Cardiac muscle cell (in vitro differentiated cells and primary cell): ENCODE results near the gene WDR53. TPM values are rescaled to one million over a fixed set of nuclear protein-coding genes. Genes with fewer than 3 reads are reported as not detected.

Source experiments
- DNase-seq, 2 donors: peaks; one replicate each; pipeline versions ENCODE4 v3.0.0 to v3.0.0-alpha.2; 2010 to 2017; ENCODE audit warnings: low read depth in 1 of 2, low spot score in 1 of 2
- H3K27ac ChIP-seq: fragments of 200-600 bp; sonication (generic); 2 replicates; pipeline ENCODE4 v1.5.1; 2016
- H3K27me3 ChIP-seq: fragments of 200-600 bp; sonication (generic); 2 replicates; pipeline ENCODE4 v1.6.0; 2016; ENCODE audit warnings: control low read depth
- H3K36me3 ChIP-seq: fragments of 200-600 bp; sonication (generic); 2 replicates; pipeline ENCODE4 v1.5.1; 2016; ENCODE audit warnings: control low read depth
- H3K4me1 ChIP-seq: fragments of 200-600 bp; sonication (generic); 2 replicates; pipeline ENCODE4 v1.8.1; 2017; ENCODE audit warnings: low read depth, mild to moderate bottlenecking, mixed run types
- H3K4me3 ChIP-seq: fragments of 200-600 bp; sonication (generic); 2 replicates; pipeline ENCODE4 v1.5.1; 2016; ENCODE audit warnings: mild to moderate bottlenecking
- H3K9me3 ChIP-seq: fragments of 200-600 bp; sonication (generic); 2 replicates; pipeline ENCODE4 v1.5.1; 2017; ENCODE audit warnings: low read depth, mild to moderate bottlenecking, control low read depth
- CTCF ChIP-seq: IDR thresholded peaks from 2 replicates; pipeline ENCODE4 v1.5.1; 2012; ENCODE audit warnings: low read depth, mild to moderate bottlenecking, low read length
- polyA plus RNA-seq: library from polyadenylated mRNA; unstranded; fragments of >200 nt; fragmentation: Nextera tagmentation; extraction: Ambion mirVana; gene quantifications from 2 replicates; pipeline ENCODE4 v1.2.1, GENCODE V29; 2016
- total RNA-seq: library from RNA; depleted of rRNA; stranded (reverse); fragments of >200 nt; gene quantifications from 2 replicates; pipeline ENCODE4 v1.2.3, GENCODE V29; 2016

WDR53 gene
- total and polyA plus RNA-seq, 2 experiments from 2014 or later = 8.9 to 9.5 TPM

- peak in 1 of 2 donors; percentile 31 for DNase-seq
- Histone ChIP-seq H3K27me3 (no peaks in the 10 kb centered on the region), H3K4me3 (peak overlapping the region; percentile 84), H3K36me3 (no peaks in the 10 kb centered on the region), H3K4me1 (peaks cover 12% of the 10 kb centered on the region), H3K27ac (peak overlapping the region; percentile 42), H3K9me3 (no peaks in the 10 kb centered on the region)
- TF ChIP-seq CTCF = no peak
Observed at GRCh38 chr3:196569003-196569516, 706 bp upstream of the WDR53 start.

- Histone ChIP-seq H3K4me3 (no peak overlapping the region), H3K27ac (no peak overlapping the region), H3K36me3 (no peaks in the 10 kb centered on the region), H3K27me3 (no peaks in the 10 kb centered on the region), H3K4me1 (peaks cover 5% of the 10 kb centered on the region), H3K9me3 (no peaks in the 10 kb centered on the region)
- no peak for TF ChIP-seq CTCF
- DNase-seq = peak in 1 of 2 donors; percentile 35
Observed at GRCh38 chr3:196563721-196564225, 4.6 kb downstream of the WDR53 start.

GRCh38 chr3:196559826-196560225 is 8.5 kb downstream of the WDR53 start:
- no peaks in the 10 kb centered on the region for H3K36me3 ChIP-seq
- no peak for DNase-seq
- H3K27ac ChIP-seq = no peak overlapping the region
- TF ChIP-seq CTCF = no peak
- no peaks in the 10 kb centered on the region for H3K9me3 ChIP-seq
- H3K4me1 ChIP-seq = no peaks in the 10 kb centered on the region
- H3K27me3 ChIP-seq = no peaks in the 10 kb centered on the region
- H3K4me3 ChIP-seq = no peak overlapping the region

- no peaks in the 10 kb centered on the region for H3K36me3 ChIP-seq
- no peaks in the 10 kb centered on the region for H3K27me3 ChIP-seq
- TF ChIP-seq CTCF = no peak
- H3K9me3 ChIP-seq = no peaks in the 10 kb centered on the region
- no peak overlapping the region for H3K27ac ChIP-seq
- H3K4me3 ChIP-seq = no peak overlapping the region
- DNase-seq = no peak
- no peaks in the 10 kb centered on the region for H3K4me1 ChIP-seq
Observed at GRCh38 chr3:196558476-196558875, 9.9 kb downstream of the WDR53 start.

GRCh38 chr3:196557236-196557635 is 11.1 kb downstream of the WDR53 start:
- no peak for DNase-seq
- Histone ChIP-seq H3K27ac (no peak overlapping the region), H3K9me3 (no peaks in the 10 kb centered on the region), H3K4me1 (no peaks in the 10 kb centered on the region), H3K4me3 (no peak overlapping the region), H3K27me3 (no peaks in the 10 kb centered on the region), H3K36me3 (no peaks in the 10 kb centered on the region)
- no peak for TF ChIP-seq CTCF

GRCh38 chr3:196555295-196555694 is 13.1 kb downstream of the WDR53 start:
- H3K27me3 ChIP-seq = no peaks in the 10 kb centered on the region
- H3K4me3 ChIP-seq = no peak overlapping the region
- H3K4me1 ChIP-seq = no peaks in the 10 kb centered on the region
- no peak for TF ChIP-seq CTCF
- no peaks in the 10 kb centered on the region for H3K9me3 ChIP-seq
- no peak overlapping the region for H3K27ac ChIP-seq
- no peak for DNase-seq
- H3K36me3 ChIP-seq = no peaks in the 10 kb centered on the region
